K562 (cell line): Measurements from ENCODE around the gene AMELX. TPM values are rescaled to one million over a fixed set of nuclear protein-coding genes. Genes with fewer than 3 reads are reported as not detected.

Source experiments
- ATAC-seq: fragments of 200-7000 bp; cut with Tn5 transposase; 3 replicates; pipeline ENCODE4 v1.9.1; 2020; ENCODE audit warnings: moderate library complexity
- BruUV-seq: library from RNA; stranded (reverse); fragments of 400-500 nt; replicated peaks from 2 replicates; lab custom pipeline; 2021; lab: Mats Ljungman, UMichigan
- CTCF ChIA-PET: fragments of 300-600 bp; formaldehyde crosslinking; extraction: SDS; loops from one replicate; lab custom pipeline; 2021; ENCODE audit warnings: low intra/inter-chr PET ratio; lab: Yijun Ruan, JAX
- POLR2A ChIA-PET: fragments of 300-600, 350-650 bp; sonication (Branson Sonifier 250); formaldehyde crosslinking; extraction: SDS; loops from one replicate; lab custom pipeline; 2021; ENCODE audit warnings: antibody characterized with exemption, inconsistent platforms; lab: Yijun Ruan, JAX
- DNase-seq, 4 experiments: peaks; one replicate each; pipeline versions ENCODE4 v3.0.0 to v3.0.0-alpha.2; 2011 to 2018; ENCODE audit warnings: low spot score in 3 of 4, mixed read lengths in 3 of 4; ENCODE audit errors: extremely low read depth in 1 of 4
- FAIRE-seq: peaks from 2 replicates; lab custom pipeline; 2011; peaks lifted over from hg19 to GRCh38; lab: Jason Lieb, UNC
- H2AFZ ChIP-seq: 2 replicates; pipeline ENCODE4 v1.6.0; 2011; ENCODE audit warnings: low read depth, low read length, control low read depth, inconsistent platforms
- H3K27ac ChIP-seq: fragments of 200-600 bp; 3 replicates; pipeline ENCODE4 v1.8.0; 2011; ENCODE audit warnings: low read depth, mild to moderate bottlenecking, control low read depth, inconsistent platforms, low read length, moderate library complexity, mixed read lengths; ENCODE audit errors: extremely low read depth
- H3K27me3 ChIP-seq, 2 experiments: fragments of 300-600 bp in 1 of 2; 2 replicates in 1 of 2; 3 replicates in 1 of 2; pipeline versions ENCODE4 v1.6.0 to v1.8.0; 2011; ENCODE audit warnings: inconsistent platforms in 2 of 2, low read length in 2 of 2, mild to moderate bottlenecking in 1 of 2, mixed read lengths in 1 of 2, moderate library complexity in 1 of 2; ENCODE audit not compliant: control insufficient read depth in 2 of 2, insufficient read depth in 2 of 2
- H3K36me3 ChIP-seq: fragments of 300-600 bp; 3 replicates; pipeline ENCODE4 v1.8.0; 2011; ENCODE audit warnings: mild to moderate bottlenecking, low read length, inconsistent platforms; ENCODE audit not compliant: control insufficient read depth, insufficient read depth
- H3K4me1 ChIP-seq, 2 experiments: fragments of 200-600 bp in 1 of 2; replicated peaks in 1 of 2; 2 replicates in 1 of 2; 3 replicates in 1 of 2; pipeline versions ENCODE4 v1.5.1 to v1.8.0; 2011; ENCODE audit warnings: inconsistent platforms in 2 of 2, low read length in 2 of 2, mild to moderate bottlenecking in 1 of 2, mixed read lengths in 1 of 2, moderate library complexity in 1 of 2; ENCODE audit not compliant: control insufficient read depth in 2 of 2, insufficient read depth in 2 of 2
- H3K4me2 ChIP-seq: 2 replicates; pipeline ENCODE4 v1.6.1; 2011; ENCODE audit warnings: low read length, control low read depth, inconsistent platforms, mixed read lengths; ENCODE audit not compliant: insufficient read depth
- H3K4me3 ChIP-seq: fragments of 200-600 bp; sonication (generic), shearing (Covaris generic); 2 replicates; pipeline ENCODE4 v1.5.1; 2016; ENCODE audit warnings: control low read depth, inconsistent platforms
- H3K79me2 ChIP-seq: fragments of 200-600 bp; 3 replicates; pipeline ENCODE4 v1.8.0; 2011; ENCODE audit warnings: low read length, inconsistent platforms; ENCODE audit not compliant: control insufficient read depth, insufficient read depth
- H3K9ac ChIP-seq, 2 experiments: 2 replicates each; pipeline versions ENCODE4 v1.6.0 to v1.6.1; 2011; ENCODE audit warnings: low read depth in 2 of 2, low read length in 2 of 2, control low read depth in 1 of 2, inconsistent platforms in 1 of 2, mild to moderate bottlenecking in 1 of 2, mixed read lengths in 1 of 2; ENCODE audit not compliant: insufficient read depth in 1 of 2
- H3K9me1 ChIP-seq: one replicate; pipeline ENCODE4 v1.6.0; 2011; ENCODE audit warnings: inconsistent platforms, mild to moderate bottlenecking, low read length, moderate library complexity; ENCODE audit not compliant: control insufficient read depth, insufficient read depth
- H3K9me3 ChIP-seq: replicated peaks from 2 replicates; pipeline ENCODE4 v1.5.1; 2011; ENCODE audit warnings: low read depth, low read length, inconsistent platforms; ENCODE audit not compliant: control insufficient read depth, insufficient read depth
- H4K20me1 ChIP-seq: replicated peaks from 2 replicates; pipeline ENCODE4 v1.6.1; 2011; ENCODE audit warnings: low read length, inconsistent platforms, mixed read lengths; ENCODE audit not compliant: control insufficient read depth, insufficient read depth
- GABPB2 ChIP-seq: fragments of 250-450 bp; sonication (Bioruptor Pico); conservative IDR thresholded peaks from 2 replicates; pipeline ENCODE4 v1.5.1; 2021; ENCODE audit warnings: mild to moderate bottlenecking
- GTF2A2 ChIP-seq: IDR thresholded peaks from 2 replicates; pipeline ENCODE4 v1.6.1; 2016; ENCODE audit warnings: mild to moderate bottlenecking, missing genetic modification characterization, missing compliant biosample characterization
- MYNN ChIP-seq, 2 experiments: sonication (generic); formaldehyde crosslinking in 1 of 2; IDR thresholded peaks; 2 replicates each; pipeline versions ENCODE4 v1.5.0 to v1.6.1; 2016 to 2020; ENCODE audit warnings: antibody characterized with exemption in 1 of 2, missing genetic modification reagents in 1 of 2
- POLR2AphosphoS5 ChIP-seq: IDR thresholded peaks from 2 replicates; pipeline ENCODE4 v1.6.1; 2011; ENCODE audit warnings: mild to moderate bottlenecking, low read depth, low read length, moderate library complexity; ENCODE audit not compliant: control insufficient read depth, insufficient read depth
- REST ChIP-seq, 2 experiments: fragments of 450-650 bp; formaldehyde crosslinking in 1 of 2; IDR thresholded peaks; 2 replicates each; pipeline versions ENCODE4 v1.4.0 to v1.6.1; 2014 to 2020; ENCODE audit warnings: mild to moderate bottlenecking in 2 of 2, borderline replicate concordance in 1 of 2, low read depth in 1 of 2
- RFX1 ChIP-seq: fragments of 450-650 bp; IDR thresholded peaks from 2 replicates; pipeline ENCODE4 v1.6.1; 2016; ENCODE audit warnings: mild to moderate bottlenecking, moderate library complexity
- ZNF347 ChIP-seq: fragments of 450-650 bp; formaldehyde crosslinking; IDR thresholded peaks from 2 replicates; pipeline ENCODE4 v1.4.0; 2020; ENCODE audit warnings: low read depth, mild to moderate bottlenecking, moderate library complexity
- WGBS: fragments of 100-300 bp; shearing (Covaris generic); methylation state at CpG from one replicate; pipeline ENCODE4 v1.1.6; 2016; ENCODE audit warnings: low coverage, mixed read lengths; ENCODE audit not compliant: insufficient coverage; ENCODE audit errors: missing lambda C conversion rate; 5-methylcytosine and 5-hydroxymethylcytosine counted together
- in situ Hi-C: fragments of 300-500 bp; cut with MboI; formaldehyde crosslinking; loops from 4 replicates; pipeline ENCODE4 v1.15.0; 2018; ENCODE audit warnings: inconsistent platforms, mixed read lengths
- intact Hi-C: fragments of 100-400 bp; cut with micrococcal nuclease; formaldehyde crosslinking; loops from 2 replicates; pipeline ENCODE4 v1.14.2; 2022
- polyA plus RNA-seq, 8 experiments: library from polyadenylated mRNA; depleted of rRNA in 4 of 8; stranded (reverse) in 5 of 8; unstranded in 3 of 8; fragments of >200 nt; fragmentation: Nextera tagmentation in 2 of 8; fragmentation: Illumina TruSeq in 1 of 8; extraction: Ambion mirVana in 2 of 8; extraction: Trizol in 1 of 8; gene quantifications; 2 replicates each; pipeline versions ENCODE4 v1.2.1 to v1.2.3, GENCODE V29; 2011 to 2014; ENCODE audit warnings: inconsistent platforms in 1 of 8, missing spikeins in 1 of 8
- total RNA-seq, 7 experiments: library from RNA; depleted of rRNA in 6 of 7; stranded (reverse); fragments of >200 nt in 6 of 7; fragmentation: Illumina TruSeq in 2 of 7; extraction: Trizol in 2 of 7; gene quantifications; 2 replicates each; pipeline versions ENCODE4 v1.2.1 to v1.2.3, GENCODE V29; 2011 to 2021; ENCODE audit warnings: low replicate concordance in 1 of 7

The AMELX gene
- total and polyA plus RNA-seq, 9 of the 15 experiments (the other 6 are each of a cell fraction or from before 2014, with no cell fraction given), result 0.22 TPM; not detected in 8

GRCh38 chrX:11346121-11346682, 53.0 kb downstream of the AMELX start:
- intact Hi-C loops, result no loop called here
- H3K4me1 ChIP-seq, result peaks cover 0 to 37% of the 10 kb centered on the region in 2 experiments; a peak in 3 of 5 replicates
- peaks cover 11% of the 10 kb centered on the region; the same call in 1 of the 3 replicates for H3K36me3 ChIP-seq
- H3K27ac ChIP-seq, result peak overlapping the region; percentile 40; the same call in 1 of the 3 replicates
- H2AFZ ChIP-seq, result no peak overlapping the region
- H3K9me3 ChIP-seq, result no peaks in the 10 kb centered on the region
- H3K27me3 ChIP-seq, result no peaks in the 10 kb centered on the region
- ChIA-PET POLR2A (no interaction called here), CTCF (no interaction called here)
- no peak for FAIRE-seq
- WGBS, result 50% methylated on average over 2 of the region's 2 CpGs
- BruUV-seq, result no TSS peak
- TF ChIP-seq POLR2AphosphoS5, result no peak
- TF ChIP-seq ZNF347, result no peak
- no peak for TF ChIP-seq GTF2A2 (tag)
- TF ChIP-seq MYNN (IDR thresholded peaks at IDR 0.05), result no peak
- no peak for TF ChIP-seq MYNN (CRISPR knock-in tag; IDR thresholded peaks at IDR 0.05)
- 0 out of 3 replicates have a peak, but pooled peaks have one; percentile 5 for ATAC-seq
- H3K9ac ChIP-seq, result no peak overlapping the region
- no peak for DNase-seq
- H3K4me3 ChIP-seq, result no peak overlapping the region
- no peak overlapping the region for H3K4me2 ChIP-seq
- peaks cover 76% of the 10 kb centered on the region for H3K79me2 ChIP-seq
- no peaks in the 10 kb centered on the region for H3K9me1 ChIP-seq
- in situ Hi-C loops, result no loop called here
- H4K20me1 ChIP-seq, result no peaks in the 10 kb centered on the region

DNA sequence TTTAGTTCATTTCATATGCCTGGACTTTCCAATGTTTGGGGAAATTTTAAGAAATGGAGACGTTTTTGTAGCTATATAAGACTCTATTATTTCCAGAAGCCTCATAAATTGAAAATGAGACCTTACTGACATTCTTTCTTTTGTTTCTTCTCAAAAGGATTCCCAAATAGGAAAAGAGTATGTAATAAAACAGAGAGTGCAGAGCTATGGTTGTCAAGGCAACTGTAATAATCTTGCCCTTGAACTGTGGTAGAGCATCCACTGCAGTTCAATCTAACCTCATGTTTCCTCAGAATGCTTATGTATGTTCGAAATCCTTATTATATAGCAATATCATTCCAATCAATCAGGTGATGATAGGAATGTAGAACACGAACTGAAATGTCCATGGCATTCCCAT, 54.1 kb downstream of the AMELX start:
- in situ Hi-C loops, result no loop called here
- no peak for DNase-seq
- no peak overlapping the region for H2AFZ ChIP-seq
- no peaks in the 10 kb centered on the region for H4K20me1 ChIP-seq
- POLR2A ChIA-PET, result interaction anchor here (1.1 kb wide), 1 partner anchor 60 kb away, joined by 3 read pairs; no protein-coding TSS in a partner anchor
- H3K36me3 ChIP-seq, result peaks cover 11% of the 10 kb centered on the region; the same call in 1 of the 3 replicates
- CTCF ChIA-PET, result no interaction called here
- BruUV-seq, result no TSS peak
- no peaks in the 10 kb centered on the region for H3K9me3 ChIP-seq
- no peak for ATAC-seq
- 0 out of 3 replicates have a peak overlapping the region, but pooled peaks have one; percentile 11 for H3K27ac ChIP-seq
- intact Hi-C loops, result no loop called here
- no peak for FAIRE-seq
- H3K79me2 ChIP-seq, result peaks cover 86% of the 10 kb centered on the region
- 51% methylated on average over 3 of the region's 3 CpGs for WGBS
- H3K9me1 ChIP-seq, result no peaks in the 10 kb centered on the region
- H3K4me3 ChIP-seq, result no peak overlapping the region
- H3K4me1 ChIP-seq, result peaks cover 5 to 44% of the 10 kb centered on the region in 2 experiments
- H3K9ac ChIP-seq, result no peak overlapping the region
- H3K27me3 ChIP-seq, result no peaks in the 10 kb centered on the region
- no peak overlapping the region for H3K4me2 ChIP-seq
- TF ChIP-seq RFX1 (peak; percentile 76), REST (IDR thresholded peaks at IDR 0.05; ENCODE audit: borderline replicate concordance) (no peak), REST (CRISPR knock-in tag; IDR thresholded peaks at IDR 0.05; ENCODE audit: low read depth) (no peak), GABPB2 (CRISPR knock-in tag) (no peak)
